ENCODE measurements around the gene RRP15. TPM values are rescaled to one million over a fixed set of nuclear protein-coding genes. Genes with fewer than 3 reads are reported as not detected.

RRP15 gene
- total RNA-seq, 1 experiment from 2014 or later, result 15.5 TPM

DNA sequence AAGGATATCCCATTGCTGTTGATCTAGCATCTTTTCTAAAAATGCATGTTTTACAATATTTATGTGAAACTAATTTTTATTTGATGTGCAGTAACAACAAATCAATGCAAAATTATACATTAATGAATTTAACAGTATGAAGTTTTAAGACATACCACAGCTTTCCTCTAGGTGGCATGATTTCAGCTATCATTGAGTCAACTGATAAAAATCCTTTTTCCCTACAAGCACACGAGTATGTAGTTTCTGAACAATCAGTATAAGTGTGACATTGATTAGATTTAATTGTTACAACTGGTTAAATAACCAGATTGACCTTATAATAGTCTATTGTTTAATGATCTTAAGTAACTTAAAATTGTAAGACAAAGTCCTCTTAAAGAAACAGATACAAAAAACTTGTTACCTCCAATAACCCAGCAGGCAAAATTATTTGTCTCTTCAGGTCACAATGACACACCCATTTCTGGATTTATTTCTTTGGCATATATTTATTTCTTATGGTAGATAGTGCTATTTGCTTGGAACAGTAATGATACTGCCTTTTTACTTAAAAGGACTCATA, 54.3 kb downstream of the RRP15 start:
- peaks cover under 1% of the 10 kb centered on the region; the same call in 1 of the 2 replicates for H3K27me3 ChIP-seq (ENCODE audit: control insufficient read depth, insufficient read depth, low read length)
- H3K36me3 ChIP-seq (replicated peaks; ENCODE audit: control insufficient read depth, insufficient read depth, low read length), result no peaks in the 10 kb centered on the region; the same call in 1 of the 2 replicates
- no peak for DNase-seq
- no peak overlapping the region for H3K4me3 ChIP-seq (ENCODE audit: insufficient read depth, low read depth, low read length)

DNA sequence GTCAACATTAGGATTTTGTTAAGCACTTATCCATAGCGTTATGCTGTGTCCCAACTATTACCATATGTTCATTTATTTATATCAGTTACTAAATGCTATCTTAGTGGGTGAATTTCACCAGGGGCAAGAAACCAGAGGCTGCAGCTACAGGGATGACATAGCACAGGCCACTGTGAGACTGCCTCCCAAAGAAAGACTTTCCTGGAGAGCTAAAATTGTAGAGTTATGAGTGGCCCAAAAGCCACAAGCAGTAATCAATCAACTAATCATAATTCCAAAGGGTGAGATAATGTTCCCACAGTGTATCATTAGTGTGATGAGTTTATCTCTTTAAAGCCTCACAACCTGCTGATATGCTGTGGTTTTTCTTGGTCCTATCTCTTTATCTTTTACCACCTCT, 56.2 kb downstream of the RRP15 start:
- Histone ChIP-seq H3K36me3 (replicated peaks; ENCODE audit: control insufficient read depth, insufficient read depth, low read length) (no peaks in the 10 kb centered on the region), H3K27me3 (ENCODE audit: control insufficient read depth, insufficient read depth, low read length) (peaks cover 17% of the 10 kb centered on the region), H3K4me3 (ENCODE audit: insufficient read depth, low read depth, low read length) (no peak overlapping the region)
- DNase-seq, result no peak

DNA sequence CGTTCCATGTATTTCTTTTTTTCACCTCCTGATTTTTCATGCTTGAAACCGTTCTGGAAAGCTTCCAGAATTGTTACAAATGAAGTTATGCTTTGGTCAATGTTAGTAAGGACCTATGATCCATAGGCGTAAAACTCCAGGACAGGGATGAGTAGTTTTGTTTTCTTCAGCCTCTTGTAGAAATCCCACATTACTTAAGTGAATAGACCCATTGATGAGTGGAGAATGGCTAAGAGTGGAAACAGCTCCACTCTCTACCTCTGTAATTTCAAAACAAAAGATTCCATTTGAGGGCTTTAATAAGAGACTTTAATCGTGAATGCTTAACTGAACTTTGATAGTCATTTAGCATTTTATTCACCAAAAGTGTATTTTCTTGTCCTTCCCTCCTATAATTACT, 57.0 kb downstream of the RRP15 start:
- no peak for DNase-seq
- peaks cover 24% of the 10 kb centered on the region for H3K27me3 ChIP-seq (ENCODE audit: control insufficient read depth, insufficient read depth, low read length)
- no peak overlapping the region for H3K4me3 ChIP-seq (ENCODE audit: insufficient read depth, low read depth, low read length)

DNA sequence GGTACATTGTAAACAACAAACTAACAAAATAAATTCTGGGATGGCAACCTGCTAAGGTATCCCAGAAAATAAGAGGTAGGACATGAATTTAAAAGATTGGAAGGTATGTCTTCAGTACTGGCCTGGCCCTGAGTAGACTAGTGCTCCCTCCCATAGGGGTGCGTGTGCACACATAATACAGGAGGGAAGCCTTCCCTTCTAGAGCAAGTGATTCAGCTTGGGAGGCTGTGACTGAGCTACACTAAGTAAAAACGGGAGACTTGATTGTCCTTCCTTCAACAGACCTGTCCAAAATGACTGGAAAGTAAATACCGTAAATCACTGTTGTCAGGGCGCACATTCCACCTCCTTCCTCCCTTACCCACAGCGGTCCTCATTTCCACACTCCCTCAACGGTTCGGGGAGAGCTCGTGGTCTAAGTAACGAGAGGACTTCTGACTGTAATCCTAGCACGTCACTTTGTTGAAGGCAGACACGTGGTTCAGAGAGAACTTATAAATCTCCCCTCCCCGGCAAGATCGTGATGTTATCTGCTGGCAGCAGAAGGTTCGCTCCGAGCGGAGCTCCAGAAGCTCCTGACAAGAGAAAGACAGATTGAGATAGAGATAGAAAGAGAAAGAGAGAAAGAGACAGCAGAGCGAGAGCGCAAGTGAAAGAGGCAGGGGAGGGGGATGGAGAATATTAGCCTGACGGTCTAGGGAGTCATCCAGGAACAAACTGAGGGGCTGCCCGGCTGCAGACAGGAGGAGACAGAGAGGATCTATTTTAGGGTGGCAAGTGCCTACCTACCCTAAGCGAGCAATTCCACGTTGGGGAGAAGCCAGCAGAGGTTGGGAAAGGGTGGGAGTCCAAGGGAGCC, 60.0 kb downstream of the RRP15 start, which contains the start of gene TGFB2:
Gene TGFB2, plus strand, starts transcription at position 523 of the 859 bp plus-strand sequence. CDS start 1,366 bp downstream, outside the sequence.
- Histone ChIP-seq H3K27me3 (ENCODE audit: control insufficient read depth, insufficient read depth, low read length) (peaks cover 26% of the 10 kb centered on the region), H3K4me3 (ENCODE audit: insufficient read depth, low read depth, low read length) (peak within 1 kb of the TSS; percentile 84), H3K36me3 (replicated peaks; ENCODE audit: control insufficient read depth, insufficient read depth, low read length) (no peaks in the 10 kb centered on the region)
- peak; percentile 60 for DNase-seq

More for the DNA sequence above, 57.0 kb downstream of the RRP15 start:
- H3K36me3 ChIP-seq (replicated peaks; ENCODE audit: control insufficient read depth, insufficient read depth, low read length), result no peaks in the 10 kb centered on the region

DNA sequence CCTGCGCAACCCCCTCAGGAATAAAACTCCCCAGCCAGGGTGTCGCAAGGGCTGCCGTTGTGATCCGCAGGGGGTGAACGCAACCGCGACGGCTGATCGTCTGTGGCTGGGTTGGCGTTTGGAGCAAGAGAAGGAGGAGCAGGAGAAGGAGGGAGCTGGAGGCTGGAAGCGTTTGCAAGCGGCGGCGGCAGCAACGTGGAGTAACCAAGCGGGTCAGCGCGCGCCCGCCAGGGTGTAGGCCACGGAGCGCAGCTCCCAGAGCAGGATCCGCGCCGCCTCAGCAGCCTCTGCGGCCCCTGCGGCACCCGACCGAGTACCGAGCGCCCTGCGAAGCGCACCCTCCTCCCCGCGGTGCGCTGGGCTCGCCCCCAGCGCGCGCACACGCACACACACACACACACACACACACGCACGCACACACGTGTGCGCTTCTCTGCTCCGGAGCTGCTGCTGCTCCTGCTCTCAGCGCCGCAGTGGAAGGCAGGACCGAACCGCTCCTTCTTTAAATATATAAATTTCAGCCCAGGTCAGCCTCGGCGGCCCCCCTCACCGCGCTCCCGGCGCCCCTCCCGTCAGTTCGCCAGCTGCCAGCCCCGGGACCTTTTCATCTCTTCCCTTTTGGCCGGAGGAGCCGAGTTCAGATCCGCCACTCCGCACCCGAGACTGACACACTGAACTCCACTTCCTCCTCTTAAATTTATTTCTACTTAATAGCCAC, 60.7 kb downstream of the RRP15 start:
- H3K36me3 ChIP-seq (replicated peaks; ENCODE audit: control insufficient read depth, insufficient read depth, low read length), result no peaks in the 10 kb centered on the region
- DNase-seq, result peak; percentile 69
- peak overlapping the region; percentile 84 for H3K4me3 ChIP-seq (ENCODE audit: insufficient read depth, low read depth, low read length)
- peaks cover 26% of the 10 kb centered on the region for H3K27me3 ChIP-seq (ENCODE audit: control insufficient read depth, insufficient read depth, low read length)

DNA sequence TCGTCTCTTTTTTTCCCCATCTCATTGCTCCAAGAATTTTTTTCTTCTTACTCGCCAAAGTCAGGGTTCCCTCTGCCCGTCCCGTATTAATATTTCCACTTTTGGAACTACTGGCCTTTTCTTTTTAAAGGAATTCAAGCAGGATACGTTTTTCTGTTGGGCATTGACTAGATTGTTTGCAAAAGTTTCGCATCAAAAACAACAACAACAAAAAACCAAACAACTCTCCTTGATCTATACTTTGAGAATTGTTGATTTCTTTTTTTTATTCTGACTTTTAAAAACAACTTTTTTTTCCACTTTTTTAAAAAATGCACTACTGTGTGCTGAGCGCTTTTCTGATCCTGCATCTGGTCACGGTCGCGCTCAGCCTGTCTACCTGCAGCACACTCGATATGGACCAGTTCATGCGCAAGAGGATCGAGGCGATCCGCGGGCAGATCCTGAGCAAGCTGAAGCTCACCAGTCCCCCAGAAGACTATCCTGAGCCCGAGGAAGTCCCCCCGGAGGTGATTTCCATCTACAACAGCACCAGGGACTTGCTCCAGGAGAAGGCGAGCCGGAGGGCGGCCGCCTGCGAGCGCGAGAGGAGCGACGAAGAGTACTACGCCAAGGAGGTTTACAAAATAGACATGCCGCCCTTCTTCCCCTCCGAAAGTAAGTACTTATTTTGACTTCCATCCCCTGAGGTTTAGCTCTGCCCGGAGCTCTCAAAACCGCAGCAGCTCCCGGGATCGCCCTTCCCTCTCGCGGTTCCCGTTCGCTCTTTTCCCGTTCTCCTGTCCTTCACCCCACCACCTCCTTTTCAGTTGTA, 61.5 kb downstream of the RRP15 start:
- no peaks in the 10 kb centered on the region for H3K36me3 ChIP-seq (replicated peaks; ENCODE audit: control insufficient read depth, insufficient read depth, low read length)
- H3K27me3 ChIP-seq (ENCODE audit: control insufficient read depth, insufficient read depth, low read length), result peaks cover 26% of the 10 kb centered on the region
- peak; percentile 61 for DNase-seq
- peak overlapping the region; percentile 84 for H3K4me3 ChIP-seq (ENCODE audit: insufficient read depth, low read depth, low read length)

DNA sequence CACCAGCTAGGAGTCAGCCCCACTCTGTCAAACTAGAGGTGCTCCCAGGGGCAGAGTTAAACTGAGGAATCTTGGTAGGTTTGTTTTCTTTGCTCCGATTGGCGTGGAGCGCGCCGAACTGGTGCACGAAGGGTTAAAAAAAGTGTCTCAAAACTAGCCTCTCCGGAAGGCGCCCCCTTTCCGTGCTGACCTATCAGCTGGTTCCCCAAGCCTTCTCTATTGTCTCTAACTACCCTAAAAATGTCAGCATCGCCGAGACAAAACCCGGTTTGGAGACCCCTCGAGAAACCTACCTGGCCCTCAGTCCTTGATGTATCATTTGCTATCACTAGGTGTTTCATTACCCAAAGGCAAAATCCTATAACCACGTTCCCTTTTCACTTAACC, 62.2 kb downstream of the RRP15 start:
- DNase-seq, result peak; percentile 46
- Histone ChIP-seq H3K4me3 (ENCODE audit: insufficient read depth, low read depth, low read length) (peak overlapping the region; percentile 84), H3K36me3 (replicated peaks; ENCODE audit: control insufficient read depth, insufficient read depth, low read length) (no peaks in the 10 kb centered on the region), H3K27me3 (ENCODE audit: control insufficient read depth, insufficient read depth, low read length) (peaks cover 26% of the 10 kb centered on the region)

DNA sequence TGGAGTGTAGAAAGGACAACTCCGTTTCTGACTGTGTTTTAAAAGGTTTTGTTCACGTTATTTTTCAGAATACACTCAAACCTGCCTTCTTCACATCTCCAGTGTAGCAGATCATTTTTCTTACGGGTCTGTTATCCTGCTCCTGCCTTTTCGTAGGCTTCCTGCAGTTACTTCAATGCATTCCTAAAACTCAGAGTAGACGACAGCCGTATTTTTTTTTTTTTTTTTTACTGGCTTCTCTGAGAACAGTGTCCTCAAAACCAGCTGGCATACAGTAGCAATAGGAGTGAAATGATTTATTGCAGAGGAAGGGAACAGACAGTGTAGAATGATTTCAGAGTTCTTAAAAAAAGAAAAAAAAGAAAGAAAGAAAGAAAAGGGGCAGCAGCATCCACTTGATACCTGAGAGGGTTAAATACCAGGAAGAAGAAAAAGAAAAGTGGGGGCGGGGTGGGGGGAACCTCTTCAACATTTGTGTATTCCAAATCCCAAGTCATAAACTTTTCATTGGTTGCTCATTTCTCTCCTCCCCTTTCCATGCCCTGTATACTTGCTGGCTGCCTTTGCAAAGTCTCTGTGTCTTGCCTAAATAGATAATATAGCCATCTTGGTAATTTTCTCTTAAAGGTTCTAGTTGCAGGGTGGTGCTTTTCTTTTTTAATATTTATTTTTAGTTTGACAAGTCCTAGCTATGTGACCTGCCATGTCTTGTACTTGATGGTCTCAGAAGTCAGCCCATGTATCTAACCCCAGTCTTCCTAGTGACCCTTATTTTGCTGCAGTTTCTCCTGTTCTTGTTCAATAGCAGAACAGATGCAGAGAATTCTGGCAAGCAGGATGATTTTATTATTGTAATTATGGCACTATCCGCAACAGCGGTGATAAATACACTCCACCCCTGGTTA, 62.9 kb downstream of the RRP15 start:
- DNase-seq, result peak; percentile 18
- Histone ChIP-seq H3K4me3 (ENCODE audit: insufficient read depth, low read depth, low read length) (peak overlapping the region; percentile 84), H3K36me3 (replicated peaks; ENCODE audit: control insufficient read depth, insufficient read depth, low read length) (no peaks in the 10 kb centered on the region), H3K27me3 (ENCODE audit: control insufficient read depth, insufficient read depth, low read length) (peaks cover 26% of the 10 kb centered on the region)

DNA sequence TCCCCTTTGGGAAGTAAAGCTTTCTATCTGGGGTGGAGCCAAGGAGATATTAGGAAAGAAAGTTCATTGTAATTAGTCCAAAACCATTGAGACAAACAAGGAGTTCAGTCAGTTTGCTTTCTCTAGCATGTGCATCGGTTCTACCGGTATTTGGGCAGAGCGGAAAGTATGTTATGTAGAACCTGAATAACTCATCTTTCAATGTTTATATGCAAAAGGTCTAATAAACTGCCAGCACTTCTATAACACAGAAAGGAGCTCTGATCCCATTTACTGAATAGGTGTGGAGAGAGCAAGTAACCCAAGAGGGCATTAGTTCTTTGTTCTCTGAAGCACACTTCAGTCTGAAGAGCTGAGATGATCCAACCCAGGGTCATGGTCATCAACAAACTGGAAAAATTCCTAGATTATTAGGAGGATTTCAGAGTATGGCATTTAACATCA, 63.6 kb downstream of the RRP15 start:
- H3K4me3 ChIP-seq (ENCODE audit: insufficient read depth, low read depth, low read length), result no peak overlapping the region
- H3K27me3 ChIP-seq (ENCODE audit: control insufficient read depth, insufficient read depth, low read length), result peaks cover 26% of the 10 kb centered on the region
- no peak for DNase-seq
- H3K36me3 ChIP-seq (replicated peaks; ENCODE audit: control insufficient read depth, insufficient read depth, low read length), result no peaks in the 10 kb centered on the region

DNA sequence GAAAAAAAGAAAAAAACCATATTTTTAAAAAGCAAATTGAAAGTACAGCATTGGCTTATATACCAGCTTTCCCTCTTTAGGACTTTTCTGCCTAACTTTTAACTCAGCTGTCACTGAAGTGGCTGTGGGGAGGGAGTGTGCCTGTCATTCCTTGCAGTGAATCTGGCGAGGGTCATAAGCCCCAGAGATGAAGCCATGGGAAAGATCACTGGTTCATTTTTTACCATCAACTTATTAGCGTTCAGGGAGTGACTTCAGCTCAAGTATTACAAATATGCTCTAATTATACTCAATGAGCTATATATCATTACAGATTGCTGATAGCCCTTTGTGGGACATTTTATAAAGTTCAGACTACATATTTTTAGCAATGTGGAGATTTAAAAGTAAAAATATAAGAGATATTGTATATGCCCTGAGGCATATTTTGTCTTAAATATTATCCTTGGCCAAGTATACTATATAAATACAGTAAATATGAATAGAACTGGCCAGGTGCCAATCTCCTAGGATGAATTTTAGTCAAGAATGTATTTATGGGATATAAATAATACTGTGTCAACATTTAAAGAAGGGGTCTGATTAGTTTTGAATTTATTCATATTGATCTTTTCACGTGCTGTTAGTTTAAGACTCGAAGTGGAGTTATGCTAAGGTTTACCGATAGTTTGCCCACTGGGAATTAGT, 64.4 kb downstream of the RRP15 start:
- no peak overlapping the region for H3K4me3 ChIP-seq (ENCODE audit: insufficient read depth, low read depth, low read length)
- no peaks in the 10 kb centered on the region for H3K36me3 ChIP-seq (replicated peaks; ENCODE audit: control insufficient read depth, insufficient read depth, low read length)
- DNase-seq, result no peak
- peaks cover 24% of the 10 kb centered on the region for H3K27me3 ChIP-seq (ENCODE audit: control insufficient read depth, insufficient read depth, low read length)

DNA sequence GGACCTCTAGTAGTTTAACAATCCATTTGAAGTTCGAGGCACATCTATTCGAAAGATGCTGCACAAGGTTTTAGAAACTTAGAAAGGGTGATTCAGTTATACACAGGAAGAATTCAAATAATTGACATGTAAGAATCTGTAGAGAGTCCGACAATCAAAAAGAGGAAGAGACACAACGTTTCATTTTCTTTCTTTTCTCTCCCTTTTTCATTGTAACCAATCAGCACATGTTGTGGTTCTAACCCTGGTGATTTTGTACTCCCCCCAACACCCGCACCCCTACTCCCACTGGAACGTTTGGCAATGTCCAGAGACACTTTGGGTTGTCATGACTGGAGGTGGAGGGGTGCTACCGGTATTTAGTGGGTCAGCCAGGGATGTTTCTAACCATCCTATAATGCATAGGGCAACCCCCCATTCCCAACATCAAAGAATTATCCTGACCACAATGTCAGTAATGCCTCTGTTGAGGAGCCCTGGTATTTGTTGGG, 65.0 kb downstream of the RRP15 start:
- H3K36me3 ChIP-seq (replicated peaks; ENCODE audit: control insufficient read depth, insufficient read depth, low read length), result no peaks in the 10 kb centered on the region
- no peak overlapping the region for H3K4me3 ChIP-seq (ENCODE audit: insufficient read depth, low read depth, low read length)
- H3K27me3 ChIP-seq (ENCODE audit: control insufficient read depth, insufficient read depth, low read length), result peaks cover 19% of the 10 kb centered on the region
- no peak for DNase-seq

DNA sequence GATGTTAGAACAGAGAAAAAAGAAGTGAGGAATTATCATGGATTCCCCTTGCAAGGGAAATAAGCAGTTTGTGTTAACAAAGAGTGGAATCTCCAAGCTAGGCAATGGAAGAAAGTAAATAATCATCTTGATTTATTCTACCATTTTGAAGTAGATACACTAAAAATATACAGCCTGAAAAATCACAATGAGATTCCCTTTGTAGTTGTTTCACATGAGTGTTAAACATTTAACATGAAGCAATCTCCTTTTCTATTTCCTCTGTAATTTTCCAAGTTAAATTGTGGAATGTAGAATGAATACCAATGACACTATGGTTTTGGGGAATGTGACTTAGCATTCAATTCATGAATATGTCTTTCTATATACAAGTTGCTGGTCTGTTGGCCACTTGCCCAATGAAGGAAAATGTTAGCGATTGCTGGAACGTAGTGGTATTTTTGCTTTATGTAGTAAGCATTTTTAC, 65.7 kb downstream of the RRP15 start:
- DNase-seq, result no peak
- Histone ChIP-seq H3K36me3 (replicated peaks; ENCODE audit: control insufficient read depth, insufficient read depth, low read length) (no peaks in the 10 kb centered on the region), H3K4me3 (ENCODE audit: insufficient read depth, low read depth, low read length) (no peak overlapping the region), H3K27me3 (ENCODE audit: control insufficient read depth, insufficient read depth, low read length) (peaks cover 14% of the 10 kb centered on the region)

Data from H7 (cell line).